ENCODE data around the gene PYCARD.
"Not testable (repeated sequence)": the region's sequence is repeated elsewhere in the genome, so short reads cannot be mapped to it uniquely, and the experiment has no call there.

Gene PYCARD

GRCh38 chr16:31215287-31216162 is 13.0 kb upstream of the PYCARD start:
- no peak for DNase-seq (ENCODE audit: low read depth)

GRCh38 chr16:31214708-31215286 is 12.2 kb upstream of the PYCARD start:
- no peak for DNase-seq (ENCODE audit: low read depth)

GRCh38 chr16:31213877-31214707 is 11.5 kb upstream of the PYCARD start, which contains the start of gene TRIM72:
TSS of gene TRIM72 (plus strand) at chr16:31214119. CDS start at chr16:31214739, 620 bp downstream.
- no peak for DNase-seq (ENCODE audit: low read depth)

GRCh38 chr16:31213342-31213741 is 10.8 kb upstream of the PYCARD start:
- DNase-seq (ENCODE audit: low read depth), result no peak

GRCh38 chr16:31206776-31207175 is 4.2 kb upstream of the PYCARD start:
- DNase-seq (ENCODE audit: low read depth), result no peak

GRCh38 chr16:31204871-31205666 is 2.5 kb upstream of the PYCARD start:
- DNase-seq (ENCODE audit: low read depth), result no peak

- no peak for DNase-seq (ENCODE audit: low read depth)
Measured at GRCh38 chr16:31201582-31202413, 762 bp downstream of the PYCARD start.

- DNase-seq (ENCODE audit: low read depth), result no peak
Measured at GRCh38 chr16:31200821-31201568, 1.6 kb downstream of the PYCARD start.

- not testable (repeated sequence) for DNase-seq (ENCODE audit: low read depth)
Measured at GRCh38 chr16:31200111-31200510, 2.4 kb downstream of the PYCARD start.

GRCh38 chr16:31199430-31200041 is 3.0 kb downstream of the PYCARD start:
- no peak for DNase-seq (ENCODE audit: low read depth)

GRCh38 chr16:31198207-31198882 is 4.2 kb downstream of the PYCARD start:
- DNase-seq (ENCODE audit: low read depth), result no peak

- no peak for DNase-seq (ENCODE audit: low read depth)
Measured at GRCh38 chr16:31196324-31197088, 6.1 kb downstream of the PYCARD start.

GRCh38 chr16:31195861-31196260 is 6.7 kb downstream of the PYCARD start:
- not testable (repeated sequence) for DNase-seq (ENCODE audit: low read depth)

- DNase-seq (ENCODE audit: low read depth), result no peak
Measured at GRCh38 chr16:31194898-31195297, 7.7 kb downstream of the PYCARD start.

GRCh38 chr16:31193874-31194273 is 8.7 kb downstream of the PYCARD start:
- no peak for DNase-seq (ENCODE audit: low read depth)

GRCh38 chr16:31192856-31193642 is 9.5 kb downstream of the PYCARD start:
- no peak for DNase-seq (ENCODE audit: low read depth)

GRCh38 chr16:31191697-31192428 is 10.7 kb downstream of the PYCARD start:
- no peak for DNase-seq (ENCODE audit: low read depth)
